HepG2 (cell line): ENCODE data around the gene RELB. TPM values are rescaled to one million over a fixed set of nuclear protein-coding genes. Genes with fewer than 3 reads are reported as not detected.

Experiments
- CCDC6 ChIP-seq: sonication (generic); formaldehyde crosslinking; IDR thresholded peaks from 2 replicates; pipeline ENCODE4 v1.8.1; 2022; ENCODE audit warnings: mild to moderate bottlenecking, missing genetic modification reagents, moderate library complexity
- CREB1 ChIP-seq, 2 experiments: fragments of 450-650 bp in 1 of 2; IDR thresholded peaks; 2 replicates each; pipeline ENCODE4 v1.6.1; 2016 to 2017; ENCODE audit warnings: control low read depth in 1 of 2, mild to moderate bottlenecking in 1 of 2, missing compliant biosample characterization in 1 of 2, missing genetic modification characterization in 1 of 2
- GATAD1 ChIP-seq: IDR thresholded peaks from 2 replicates; pipeline ENCODE4 v1.6.1; 2016; ENCODE audit warnings: missing genetic modification reagents, missing compliant biosample characterization
- JUND ChIP-seq: sonication (generic); formaldehyde crosslinking; IDR thresholded peaks from 2 replicates; pipeline ENCODE4 v1.8.0; 2022; ENCODE audit warnings: mild to moderate bottlenecking, missing genetic modification reagents
- NR2F6 ChIP-seq, 2 experiments: IDR thresholded peaks; 2 replicates each; pipeline ENCODE4 v1.6.1; 2016; ENCODE audit warnings: antibody characterized with exemption in 1 of 2, mild to moderate bottlenecking in 1 of 2
- RBAK ChIP-seq: sonication (generic); formaldehyde crosslinking; IDR thresholded peaks from 2 replicates; pipeline ENCODE4 v1.5.1; 2020; ENCODE audit warnings: mild to moderate bottlenecking, missing genetic modification reagents
- RCOR2 ChIP-seq: IDR thresholded peaks from 2 replicates; pipeline ENCODE4 v1.6.1; 2016; ENCODE audit warnings: missing biosample characterization, missing genetic modification reagents
- SNRNP70 ChIP-seq: fragments of 200-400 bp; formaldehyde crosslinking; IDR thresholded peaks from 2 replicates; pipeline ENCODE4 v1.6.1; 2017; ENCODE audit warnings: mild to moderate bottlenecking, low read depth, low read length, moderate library complexity
- YEATS4 ChIP-seq: sonication (generic); formaldehyde crosslinking; IDR thresholded peaks from 2 replicates; pipeline ENCODE4 v1.4.0; 2020; ENCODE audit warnings: missing genetic modification reagents, borderline replicate concordance
- ZBTB21 ChIP-seq: sonication (generic); formaldehyde crosslinking; IDR thresholded peaks from 2 replicates; pipeline ENCODE4 v1.4.0; 2020; ENCODE audit warnings: missing genetic modification reagents
- ZFP62 ChIP-seq: sonication (generic); formaldehyde crosslinking; IDR thresholded peaks from 2 replicates; pipeline ENCODE4 v1.4.0; 2020; ENCODE audit warnings: missing genetic modification reagents
- ZNF569 ChIP-seq: sonication (generic); formaldehyde crosslinking; IDR thresholded peaks from 2 replicates; pipeline ENCODE4 v1.5.0; 2020; ENCODE audit warnings: mild to moderate bottlenecking, missing genetic modification reagents, moderate library complexity, borderline replicate concordance
- ZNF775 ChIP-seq: sonication (generic); formaldehyde crosslinking; IDR thresholded peaks from 2 replicates; pipeline ENCODE4 v1.4.0; 2020; ENCODE audit warnings: missing genetic modification reagents, mild to moderate bottlenecking, moderate library complexity, borderline replicate concordance
- polyA plus RNA-seq, 8 experiments: library from polyadenylated mRNA; depleted of rRNA in 3 of 8; stranded (reverse) in 7 of 8; unstranded in 1 of 8; fragments of >200 nt; fragmentation: Illumina TruSeq in 4 of 8; extraction: Trizol in 4 of 8; gene quantifications; 2 replicates each; pipeline versions ENCODE4 v1.2.1 to v1.2.3, GENCODE V29; 2011 to 2016; ENCODE audit warnings: low read depth in 4 of 8, missing spikeins in 1 of 8, mixed read lengths in 1 of 8; ENCODE audit not compliant: insufficient read depth in 1 of 8
- total RNA-seq, 5 experiments: library from RNA; depleted of rRNA; stranded (reverse); fragments of >200 nt; fragmentation: Illumina TruSeq; extraction: Trizol; gene quantifications; 2 replicates each; pipeline ENCODE4 v1.2.3, GENCODE V29; 2016; ENCODE audit warnings: low read depth in 1 of 5
- TF ChIP-seq, protein P1 (sequence below): sonication (generic); formaldehyde crosslinking; IDR thresholded peaks from 2 replicates; pipeline ENCODE4 v1.5.0; 2020; ENCODE audit warnings: mild to moderate bottlenecking, missing genetic modification reagents
- TF ChIP-seq, protein P2 (sequence below): sonication (generic); formaldehyde crosslinking; IDR thresholded peaks from 2 replicates; pipeline ENCODE4 v1.8.1; 2022; ENCODE audit warnings: low read depth, mild to moderate bottlenecking, missing genetic modification reagents
- TF ChIP-seq, protein P3 (sequence below): sonication (generic); formaldehyde crosslinking; IDR thresholded peaks from 2 replicates; pipeline ENCODE4 v1.4.0; 2020; ENCODE audit warnings: missing genetic modification reagents
- TF ChIP-seq, protein P4 (sequence below): sonication (generic); formaldehyde crosslinking; conservative IDR thresholded peaks from 2 replicates; pipeline ENCODE4 v1.8.0; 2022; ENCODE audit warnings: missing genetic modification reagents

Gene RELB
- total and polyA plus RNA-seq, 2 of the 13 experiments (the other 11 are each of a cell fraction or from before 2014, with no cell fraction given), result 1.9 to 3.5 TPM

DNA sequence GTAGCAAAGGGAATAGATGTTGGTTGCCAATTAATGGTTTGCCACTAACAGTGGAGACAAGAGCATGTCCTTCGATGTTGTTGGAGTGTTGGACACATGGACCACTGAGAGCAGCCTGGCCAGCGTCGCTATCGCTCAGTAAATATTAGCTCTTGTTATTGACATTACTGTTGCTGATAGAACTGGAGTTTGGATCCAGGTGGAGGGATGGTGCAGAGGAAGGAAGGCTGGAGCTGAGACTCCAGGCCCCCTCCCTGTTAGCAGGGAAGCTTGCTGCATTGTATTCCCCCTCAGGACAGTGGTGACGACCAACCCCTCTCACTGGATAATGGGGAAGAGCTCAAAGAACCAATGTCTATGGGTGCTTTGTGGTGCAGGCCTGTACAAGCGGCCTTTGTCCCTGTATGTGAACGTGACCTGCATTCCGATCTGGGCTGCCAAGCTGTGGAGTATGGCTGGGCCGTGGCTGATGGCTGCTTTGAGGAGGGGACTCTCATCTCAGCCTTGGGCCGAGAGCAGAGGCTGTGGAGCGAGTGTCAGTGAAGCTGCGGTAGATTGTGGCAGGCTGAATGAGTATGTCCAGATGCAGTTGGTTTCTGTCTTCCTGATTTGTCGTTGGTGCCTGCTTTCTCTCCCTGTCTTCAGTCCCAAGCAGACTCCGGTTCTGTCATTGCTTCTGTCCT, 44.5 kb downstream of the RELB start (continued):
- TF ChIP-seq ZNF775 (CRISPR knock-in tag) (no peak), NR2F6 (IDR thresholded peaks at IDR 0.05) (peak; percentile 50; the same call in 1 of the 2 replicates), NR2F6 (CRISPR knock-in tag; IDR thresholded peaks at IDR 0.05) (peak; percentile 82), SNRNP70 (no peak), RBAK (0 out of 2 replicates have a peak, but pooled peaks have one; percentile 30), ZFP62 (CRISPR knock-in tag) (no peak), JUND (CRISPR knock-in tag) (peak; percentile 56; the same call in 1 of the 2 replicates), CCDC6 (CRISPR knock-in tag) (peak; percentile 38; the same call in 1 of the 2 replicates), ZBTB21 (CRISPR knock-in tag) (no peak), ZNF569 (CRISPR knock-in tag) (no peak), RCOR2 (CRISPR knock-in tag) (peak; percentile 89), YEATS4 (CRISPR knock-in tag) (peak; percentile 65; the same call in 1 of the 2 replicates), GATAD1 (peak; percentile 72), CREB1 (IDR thresholded peaks at IDR 0.05) (peak; percentile 52; the same call in 1 of the 2 replicates), CREB1 (CRISPR knock-in tag; IDR thresholded peaks at IDR 0.05) (peak; percentile 56)
- TF ChIP-seq, protein P1, sequence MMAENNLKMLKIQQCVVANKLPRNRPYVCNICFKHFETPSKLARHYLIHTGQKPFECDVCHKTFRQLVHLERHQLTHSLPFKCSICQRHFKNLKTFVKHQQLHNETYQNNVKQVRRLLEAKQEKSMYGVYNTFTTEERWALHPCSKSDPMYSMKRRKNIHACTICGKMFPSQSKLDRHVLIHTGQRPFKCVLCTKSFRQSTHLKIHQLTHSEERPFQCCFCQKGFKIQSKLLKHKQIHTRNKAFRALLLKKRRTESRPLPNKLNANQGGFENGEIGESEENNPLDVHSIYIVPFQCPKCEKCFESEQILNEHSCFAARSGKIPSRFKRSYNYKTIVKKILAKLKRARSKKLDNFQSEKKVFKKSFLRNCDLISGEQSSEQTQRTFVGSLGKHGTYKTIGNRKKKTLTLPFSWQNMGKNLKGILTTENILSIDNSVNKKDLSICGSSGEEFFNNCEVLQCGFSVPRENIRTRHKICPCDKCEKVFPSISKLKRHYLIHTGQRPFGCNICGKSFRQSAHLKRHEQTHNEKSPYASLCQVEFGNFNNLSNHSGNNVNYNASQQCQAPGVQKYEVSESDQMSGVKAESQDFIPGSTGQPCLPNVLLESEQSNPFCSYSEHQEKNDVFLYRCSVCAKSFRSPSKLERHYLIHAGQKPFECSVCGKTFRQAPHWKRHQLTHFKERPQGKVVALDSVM (CRISPR knock-in tag), result 0 out of 2 replicates have a peak, but pooled peaks have one; percentile 3
- TF ChIP-seq, protein P2, sequence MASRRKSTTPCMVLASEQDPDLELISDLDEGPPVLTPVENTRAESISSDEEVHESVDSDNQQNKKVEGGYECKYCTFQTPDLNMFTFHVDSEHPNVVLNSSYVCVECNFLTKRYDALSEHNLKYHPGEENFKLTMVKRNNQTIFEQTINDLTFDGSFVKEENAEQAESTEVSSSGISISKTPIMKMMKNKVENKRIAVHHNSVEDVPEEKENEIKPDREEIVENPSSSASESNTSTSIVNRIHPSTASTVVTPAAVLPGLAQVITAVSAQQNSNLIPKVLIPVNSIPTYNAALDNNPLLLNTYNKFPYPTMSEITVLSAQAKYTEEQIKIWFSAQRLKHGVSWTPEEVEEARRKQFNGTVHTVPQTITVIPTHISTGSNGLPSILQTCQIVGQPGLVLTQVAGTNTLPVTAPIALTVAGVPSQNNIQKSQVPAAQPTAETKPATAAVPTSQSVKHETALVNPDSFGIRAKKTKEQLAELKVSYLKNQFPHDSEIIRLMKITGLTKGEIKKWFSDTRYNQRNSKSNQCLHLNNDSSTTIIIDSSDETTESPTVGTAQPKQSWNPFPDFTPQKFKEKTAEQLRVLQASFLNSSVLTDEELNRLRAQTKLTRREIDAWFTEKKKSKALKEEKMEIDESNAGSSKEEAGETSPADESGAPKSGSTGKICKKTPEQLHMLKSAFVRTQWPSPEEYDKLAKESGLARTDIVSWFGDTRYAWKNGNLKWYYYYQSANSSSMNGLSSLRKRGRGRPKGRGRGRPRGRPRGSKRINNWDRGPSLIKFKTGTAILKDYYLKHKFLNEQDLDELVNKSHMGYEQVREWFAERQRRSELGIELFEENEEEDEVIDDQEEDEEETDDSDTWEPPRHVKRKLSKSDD (CRISPR knock-in tag), result peak; percentile 72; the same call in 1 of the 2 replicates
- TF ChIP-seq, protein P3, sequence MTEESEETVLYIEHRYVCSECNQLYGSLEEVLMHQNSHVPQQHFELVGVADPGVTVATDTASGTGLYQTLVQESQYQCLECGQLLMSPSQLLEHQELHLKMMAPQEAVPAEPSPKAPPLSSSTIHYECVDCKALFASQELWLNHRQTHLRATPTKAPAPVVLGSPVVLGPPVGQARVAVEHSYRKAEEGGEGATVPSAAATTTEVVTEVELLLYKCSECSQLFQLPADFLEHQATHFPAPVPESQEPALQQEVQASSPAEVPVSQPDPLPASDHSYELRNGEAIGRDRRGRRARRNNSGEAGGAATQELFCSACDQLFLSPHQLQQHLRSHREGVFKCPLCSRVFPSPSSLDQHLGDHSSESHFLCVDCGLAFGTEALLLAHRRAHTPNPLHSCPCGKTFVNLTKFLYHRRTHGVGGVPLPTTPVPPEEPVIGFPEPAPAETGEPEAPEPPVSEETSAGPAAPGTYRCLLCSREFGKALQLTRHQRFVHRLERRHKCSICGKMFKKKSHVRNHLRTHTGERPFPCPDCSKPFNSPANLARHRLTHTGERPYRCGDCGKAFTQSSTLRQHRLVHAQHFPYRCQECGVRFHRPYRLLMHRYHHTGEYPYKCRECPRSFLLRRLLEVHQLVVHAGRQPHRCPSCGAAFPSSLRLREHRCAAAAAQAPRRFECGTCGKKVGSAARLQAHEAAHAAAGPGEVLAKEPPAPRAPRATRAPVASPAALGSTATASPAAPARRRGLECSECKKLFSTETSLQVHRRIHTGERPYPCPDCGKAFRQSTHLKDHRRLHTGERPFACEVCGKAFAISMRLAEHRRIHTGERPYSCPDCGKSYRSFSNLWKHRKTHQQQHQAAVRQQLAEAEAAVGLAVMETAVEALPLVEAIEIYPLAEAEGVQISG (CRISPR knock-in tag), result peak; percentile 77
- TF ChIP-seq, protein P4, sequence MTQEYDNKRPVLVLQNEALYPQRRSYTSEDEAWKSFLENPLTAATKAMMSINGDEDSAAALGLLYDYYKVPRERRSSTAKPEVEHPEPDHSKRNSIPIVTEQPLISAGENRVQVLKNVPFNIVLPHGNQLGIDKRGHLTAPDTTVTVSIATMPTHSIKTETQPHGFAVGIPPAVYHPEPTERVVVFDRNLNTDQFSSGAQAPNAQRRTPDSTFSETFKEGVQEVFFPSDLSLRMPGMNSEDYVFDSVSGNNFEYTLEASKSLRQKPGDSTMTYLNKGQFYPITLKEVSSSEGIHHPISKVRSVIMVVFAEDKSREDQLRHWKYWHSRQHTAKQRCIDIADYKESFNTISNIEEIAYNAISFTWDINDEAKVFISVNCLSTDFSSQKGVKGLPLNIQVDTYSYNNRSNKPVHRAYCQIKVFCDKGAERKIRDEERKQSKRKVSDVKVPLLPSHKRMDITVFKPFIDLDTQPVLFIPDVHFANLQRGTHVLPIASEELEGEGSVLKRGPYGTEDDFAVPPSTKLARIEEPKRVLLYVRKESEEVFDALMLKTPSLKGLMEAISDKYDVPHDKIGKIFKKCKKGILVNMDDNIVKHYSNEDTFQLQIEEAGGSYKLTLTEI (CRISPR knock-in tag), result no peak
